ENCODE data around the gene ELFN1.

The ELFN1 gene

GRCh38 chr7:1712907-1713501 is 42.9 kb downstream of the ELFN1 start:
- TF ChIP-seq, protein P1, sequence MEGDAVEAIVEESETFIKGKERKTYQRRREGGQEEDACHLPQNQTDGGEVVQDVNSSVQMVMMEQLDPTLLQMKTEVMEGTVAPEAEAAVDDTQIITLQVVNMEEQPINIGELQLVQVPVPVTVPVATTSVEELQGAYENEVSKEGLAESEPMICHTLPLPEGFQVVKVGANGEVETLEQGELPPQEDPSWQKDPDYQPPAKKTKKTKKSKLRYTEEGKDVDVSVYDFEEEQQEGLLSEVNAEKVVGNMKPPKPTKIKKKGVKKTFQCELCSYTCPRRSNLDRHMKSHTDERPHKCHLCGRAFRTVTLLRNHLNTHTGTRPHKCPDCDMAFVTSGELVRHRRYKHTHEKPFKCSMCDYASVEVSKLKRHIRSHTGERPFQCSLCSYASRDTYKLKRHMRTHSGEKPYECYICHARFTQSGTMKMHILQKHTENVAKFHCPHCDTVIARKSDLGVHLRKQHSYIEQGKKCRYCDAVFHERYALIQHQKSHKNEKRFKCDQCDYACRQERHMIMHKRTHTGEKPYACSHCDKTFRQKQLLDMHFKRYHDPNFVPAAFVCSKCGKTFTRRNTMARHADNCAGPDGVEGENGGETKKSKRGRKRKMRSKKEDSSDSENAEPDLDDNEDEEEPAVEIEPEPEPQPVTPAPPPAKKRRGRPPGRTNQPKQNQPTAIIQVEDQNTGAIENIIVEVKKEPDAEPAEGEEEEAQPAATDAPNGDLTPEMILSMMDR (IDR thresholded peaks at IDR 0.05; ENCODE audit: borderline replicate concordance, insufficient read depth, low read depth, low read length) = no peak
- H3K4me3 ChIP-seq (ENCODE audit: low read depth, low read length) = no peak overlapping the region

- TF ChIP-seq, protein P1 (IDR thresholded peaks at IDR 0.05; ENCODE audit: borderline replicate concordance, insufficient read depth, low read depth, low read length) = no peak
These were observed 43.7 kb downstream of the ELFN1 start for GRCh38 chr7:1713502-1714484.

DNA sequence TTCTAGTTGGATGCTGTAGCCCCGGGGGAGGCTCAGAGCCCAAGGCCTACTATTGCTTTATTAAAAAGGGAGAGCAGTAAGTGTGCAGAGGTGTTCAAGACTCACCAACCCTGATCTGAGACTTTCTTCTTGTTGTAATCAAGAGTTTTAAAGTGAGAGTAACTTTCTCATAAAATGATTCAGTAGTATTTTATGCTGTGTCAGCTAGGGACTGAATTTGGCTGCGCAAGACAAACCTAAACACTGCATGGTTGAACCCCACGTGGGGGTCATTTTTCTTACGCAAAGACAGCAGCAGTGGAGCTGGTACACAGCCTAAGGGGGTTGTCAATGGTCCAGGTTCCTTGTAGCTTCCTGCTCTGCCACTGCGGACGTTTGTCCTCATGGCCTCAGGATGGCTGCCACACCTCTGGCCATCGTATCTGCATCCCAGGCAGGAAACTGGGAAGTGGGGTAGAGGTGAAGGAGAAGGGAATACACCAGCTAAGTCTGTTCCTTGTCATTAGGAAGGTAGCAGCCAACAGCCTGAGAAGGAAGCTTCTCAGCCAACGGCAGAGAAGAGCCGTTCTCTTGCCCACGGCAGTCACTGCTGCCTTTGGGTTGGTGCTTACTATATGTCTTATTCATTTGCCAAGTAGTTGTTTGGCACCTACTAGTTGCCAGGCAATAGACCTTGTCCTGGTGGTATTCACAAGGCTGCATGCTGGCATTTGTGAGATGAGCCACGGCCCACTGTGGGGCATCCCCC is 44.7 kb downstream of the ELFN1 start:
- TF ChIP-seq, protein P1 (IDR thresholded peaks at IDR 0.05; ENCODE audit: borderline replicate concordance, insufficient read depth, low read depth, low read length) = no peak
- H3K4me3 ChIP-seq (ENCODE audit: low read depth, low read length) = no peak overlapping the region

More at GRCh38 chr7:1713502-1714484, 43.7 kb downstream of the ELFN1 start:
- H3K4me3 ChIP-seq (ENCODE audit: low read depth, low read length) = no peak overlapping the region

DNA sequence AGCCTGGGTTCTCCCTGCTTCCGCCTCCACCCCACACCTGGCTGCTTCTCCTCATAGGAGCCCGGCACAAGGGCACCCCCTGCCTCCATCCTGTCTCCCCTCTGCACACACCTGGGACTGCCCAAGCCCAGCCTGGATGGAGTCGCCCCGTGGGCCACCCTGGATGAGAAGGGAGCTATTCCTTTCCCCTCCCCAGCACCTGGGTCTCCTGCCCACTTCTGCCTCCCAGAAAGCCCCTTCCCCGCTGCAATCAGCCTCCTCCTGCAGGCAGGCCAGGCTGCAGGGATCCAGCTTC is 45.2 kb downstream of the ELFN1 start:
- H3K4me3 ChIP-seq (ENCODE audit: low read depth, low read length) = no peak overlapping the region
- TF ChIP-seq, protein P1 (IDR thresholded peaks at IDR 0.05; ENCODE audit: borderline replicate concordance, insufficient read depth, low read depth, low read length) = no peak

GRCh38 chr7:1715671-1716074 is 45.6 kb downstream of the ELFN1 start:
- TF ChIP-seq, protein P1 (IDR thresholded peaks at IDR 0.05; ENCODE audit: borderline replicate concordance, insufficient read depth, low read depth, low read length) = no peak
- no peak overlapping the region for H3K4me3 ChIP-seq (ENCODE audit: low read depth, low read length)

- TF ChIP-seq, protein P1 (IDR thresholded peaks at IDR 0.05; ENCODE audit: borderline replicate concordance, insufficient read depth, low read depth, low read length) = no peak
- no peak overlapping the region for H3K4me3 ChIP-seq (ENCODE audit: low read depth, low read length)
These were observed 46.4 kb downstream of the ELFN1 start for GRCh38 chr7:1716263-1717094.
